Chondrocyte (in vitro differentiated cells): ENCODE measurements around the gene SRGN. TPM values are rescaled to one million over a fixed set of nuclear protein-coding genes. Genes with fewer than 3 reads are reported as not detected.

Experiments
- DNase-seq: peaks from one replicate; pipeline ENCODE4 v3.0.0; 2021; ENCODE audit warnings: mixed read lengths, low spot score
- H3K27ac Mint-ChIP-seq: one replicate; pipeline ENCODE4 v1.8.0; 2021; ENCODE audit warnings: mild to moderate bottlenecking, moderate library complexity, mixed read lengths; ENCODE audit not compliant: unreplicated experiment
- H3K27me3 Mint-ChIP-seq: 2 replicates; pipeline ENCODE4 v1.8.0; 2021; ENCODE audit warnings: low read depth, mixed read lengths
- H3K36me3 Mint-ChIP-seq: 2 replicates; pipeline ENCODE4 v1.8.0; 2021; ENCODE audit warnings: low read depth, mixed read lengths
- H3K4me1 Mint-ChIP-seq: 2 replicates; pipeline ENCODE4 v1.8.0; 2021; ENCODE audit warnings: low read depth, mild to moderate bottlenecking, mixed read lengths
- H3K4me3 Mint-ChIP-seq: one replicate; pipeline ENCODE4 v1.8.0; 2021; ENCODE audit warnings: mild to moderate bottlenecking, moderate library complexity, mixed read lengths; ENCODE audit not compliant: unreplicated experiment
- H3K9me3 Mint-ChIP-seq: 2 replicates; pipeline ENCODE4 v1.8.0; 2021; ENCODE audit warnings: low read depth, mixed read lengths
- CTCF ChIP-seq: fragments of 200-600 bp; sonication (generic); IDR thresholded peaks from 2 replicates; pipeline ENCODE4 v1.5.0; 2021; ENCODE audit warnings: antibody characterized with exemption, mild to moderate bottlenecking, moderate library complexity
- total RNA-seq: library from RNA; stranded (reverse); gene quantifications from 3 replicates; pipeline ENCODE4 v1.2.1, GENCODE V29; 2021

The SRGN gene
- total RNA-seq, 1 donor from 2014 or later = 16.0 TPM

GRCh38 chr10:69056536-69057260 lies 31.2 kb upstream of the SRGN start:
- no peak for TF ChIP-seq CTCF
- peaks cover 10% of the 10 kb centered on the region for H3K4me1 Mint-ChIP-seq
- no peak for DNase-seq
- no peak overlapping the region for H3K27ac Mint-ChIP-seq
- H3K4me3 Mint-ChIP-seq = no peak overlapping the region
- no peaks in the 10 kb centered on the region for H3K36me3 Mint-ChIP-seq
- H3K9me3 Mint-ChIP-seq = no peaks in the 10 kb centered on the region
- H3K27me3 Mint-ChIP-seq = no peaks in the 10 kb centered on the region

GRCh38 chr10:69057261-69057950 lies 30.5 kb upstream of the SRGN start:
- Mint-ChIP-seq H3K27me3 (no peaks in the 10 kb centered on the region), H3K27ac (no peak overlapping the region), H3K4me3 (no peak overlapping the region), H3K9me3 (no peaks in the 10 kb centered on the region), H3K4me1 (peaks cover 17% of the 10 kb centered on the region), H3K36me3 (no peaks in the 10 kb centered on the region)
- DNase-seq = no peak
- no peak for TF ChIP-seq CTCF

- no peaks in the 10 kb centered on the region for H3K36me3 Mint-ChIP-seq
- DNase-seq = no peak
- no peak overlapping the region for H3K4me3 Mint-ChIP-seq
- H3K27me3 Mint-ChIP-seq = no peaks in the 10 kb centered on the region
- H3K4me1 Mint-ChIP-seq = peaks cover 17% of the 10 kb centered on the region
- no peak for TF ChIP-seq CTCF
- no peak overlapping the region for H3K27ac Mint-ChIP-seq
- no peaks in the 10 kb centered on the region for H3K9me3 Mint-ChIP-seq
Measured at GRCh38 chr10:69057951-69058297, 30.0 kb upstream of the SRGN start.

- Mint-ChIP-seq H3K4me1 (peaks cover 27% of the 10 kb centered on the region), H3K36me3 (no peaks in the 10 kb centered on the region), H3K27ac (no peak overlapping the region), H3K27me3 (no peaks in the 10 kb centered on the region), H3K9me3 (no peaks in the 10 kb centered on the region), H3K4me3 (no peak overlapping the region)
- no peak for TF ChIP-seq CTCF
- no peak for DNase-seq
Measured at GRCh38 chr10:69060127-69060798, 27.6 kb upstream of the SRGN start.

- no peak for DNase-seq
Measured at GRCh38 chr10:69061305-69062161, 26.4 kb upstream of the SRGN start.

More at GRCh38 chr10:69061305-69062161, 26.4 kb upstream of the SRGN start:
- Mint-ChIP-seq H3K4me1 (peaks cover 38% of the 10 kb centered on the region), H3K27me3 (no peaks in the 10 kb centered on the region), H3K9me3 (no peaks in the 10 kb centered on the region), H3K27ac (peak overlapping the region; percentile 94), H3K36me3 (no peaks in the 10 kb centered on the region), H3K4me3 (peak overlapping the region; percentile 71)
- no peak for TF ChIP-seq CTCF
